Renal cortical epithelial cell (primary cell): ENCODE data around the gene GALNT9. TPM values are rescaled to one million over a fixed set of nuclear protein-coding genes. Genes with fewer than 3 reads are reported as not detected.

Experiments used
- DNase-seq: peaks from one replicate; pipeline ENCODE4 v3.0.0-alpha.2; 2011; ENCODE audit warnings: low read depth
- total RNA-seq: library from RNA; depleted of rRNA; stranded (reverse); fragments of >200 nt; gene quantifications from 2 replicates; pipeline ENCODE4 v1.2.3, GENCODE V29; 2014

Gene GALNT9
- total RNA-seq, 1 donor from 2014 or later: 4.2 TPM

DNA sequence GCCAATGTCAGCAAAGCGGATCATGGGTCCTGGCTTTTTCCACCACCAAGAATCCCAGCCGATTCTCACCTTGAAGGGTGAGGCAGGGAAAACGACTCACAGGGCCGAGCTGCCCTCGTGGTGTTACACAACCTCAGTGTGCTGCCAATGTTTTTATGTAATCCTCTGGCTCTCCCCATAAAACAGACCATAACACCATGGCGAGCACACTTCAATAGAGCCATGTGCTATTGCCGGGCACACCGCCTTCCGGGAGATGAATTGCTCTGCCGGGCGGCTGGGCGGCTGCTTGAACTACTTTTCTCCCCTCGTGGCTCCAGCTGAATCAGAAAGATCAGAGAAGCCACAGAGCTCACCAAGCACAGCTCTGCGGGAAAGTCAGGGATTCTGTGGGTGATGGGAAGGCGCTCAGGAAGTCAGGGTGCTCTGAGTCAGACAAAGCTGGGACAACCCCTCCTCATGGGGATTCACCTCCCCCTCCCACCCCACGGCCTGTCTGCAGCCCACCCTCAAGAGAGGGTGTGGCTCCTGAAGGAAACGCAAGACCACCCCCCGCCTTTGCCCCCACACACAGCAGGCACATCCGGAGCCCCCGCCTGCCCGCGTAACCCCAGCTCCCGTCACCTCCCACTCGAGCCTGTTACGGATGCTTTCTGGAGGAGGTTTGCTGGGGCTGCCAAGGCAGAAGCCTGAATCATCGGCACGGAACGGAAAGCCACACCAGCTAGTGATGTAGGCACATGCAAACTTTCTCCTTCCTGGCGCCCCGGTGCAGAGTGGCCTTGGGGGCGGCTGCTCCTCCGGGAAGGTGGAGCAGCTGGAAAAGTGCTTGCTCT, 1.8 kb downstream of the GALNT9 start:
- peak; percentile 86 for DNase-seq

DNA sequence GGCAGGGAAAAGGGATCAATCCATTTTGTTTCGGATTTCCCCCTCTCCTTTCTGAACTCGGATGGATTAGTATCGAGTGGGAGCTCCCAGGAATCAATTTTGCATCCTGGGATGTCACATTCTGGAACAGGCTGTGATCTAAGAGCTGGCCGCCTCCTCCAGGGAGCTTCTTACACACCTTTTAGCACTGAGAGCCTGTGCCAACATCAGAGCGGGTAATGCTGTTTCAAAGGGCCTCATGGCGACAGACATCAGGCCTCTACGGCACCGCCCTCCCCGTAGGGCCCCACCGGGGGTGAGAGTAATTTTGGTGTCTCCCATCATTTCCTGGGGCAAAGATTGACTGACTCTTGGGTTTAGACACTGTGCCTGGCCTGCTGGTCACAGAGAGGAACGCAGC, 2.7 kb downstream of the GALNT9 start:
- no peak for DNase-seq

DNA sequence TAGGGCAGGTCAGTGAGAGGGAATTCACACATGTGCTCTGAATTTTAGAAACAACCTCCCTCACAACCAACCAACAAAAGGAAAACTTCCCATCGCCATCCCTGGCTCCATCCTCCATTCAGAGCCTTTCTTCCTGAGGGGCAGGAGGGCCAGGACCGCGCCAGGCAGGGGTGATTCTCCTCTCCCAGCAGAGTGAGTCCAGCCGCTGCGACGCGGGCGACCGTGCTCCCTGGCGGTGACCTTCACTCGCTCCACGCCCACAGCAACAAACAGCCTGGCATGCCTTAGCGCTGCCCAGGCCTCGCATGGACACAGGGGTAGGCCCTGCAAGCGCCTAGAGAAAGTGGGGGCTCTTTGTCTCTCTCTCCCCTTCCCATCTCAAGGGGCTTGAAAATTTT, 3.7 kb downstream of the GALNT9 start:
- DNase-seq: no peak

DNA sequence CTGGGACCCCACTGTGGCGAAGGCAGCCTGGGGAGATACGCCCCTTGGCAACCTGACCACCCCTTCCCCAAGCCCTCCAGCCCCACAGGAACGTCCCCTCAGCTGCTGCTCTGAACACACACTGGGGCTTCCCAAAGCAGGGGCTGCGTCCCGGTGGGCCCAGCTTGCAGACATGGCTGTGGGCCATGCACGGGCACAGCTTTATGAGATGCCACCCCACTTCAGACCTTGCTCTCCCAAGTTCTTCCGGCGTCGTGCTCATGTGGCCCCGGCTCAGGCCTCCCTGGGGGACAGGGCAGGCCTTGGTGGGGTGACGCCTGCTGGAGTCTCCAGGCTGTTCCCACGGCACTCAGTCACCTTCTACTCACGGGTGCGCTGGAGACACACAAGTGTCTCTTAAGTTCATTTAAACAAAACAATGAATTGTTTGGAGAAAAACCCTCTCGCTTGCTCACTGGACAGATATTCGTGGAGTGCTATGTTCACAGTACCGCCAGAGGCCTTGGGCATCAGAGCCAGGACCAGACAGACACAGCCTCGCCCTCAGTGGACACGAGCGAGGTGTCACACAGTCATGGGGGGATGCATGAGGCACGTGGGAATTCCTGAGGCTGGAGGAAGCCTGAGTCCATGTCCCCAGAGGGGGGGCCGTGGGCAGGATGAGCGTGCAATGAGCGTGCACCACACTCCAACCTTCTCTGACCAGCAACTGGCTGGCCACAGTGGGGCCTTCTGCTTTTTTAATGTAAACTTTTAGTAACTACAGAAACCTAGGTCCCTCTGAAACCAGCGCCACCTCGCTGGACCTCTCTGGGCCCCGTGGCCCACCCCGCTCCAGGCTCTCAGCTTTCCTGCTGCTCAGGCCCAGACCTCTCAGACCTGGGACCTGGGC, 4.3 kb downstream of the GALNT9 start:
- no peak for DNase-seq

DNA sequence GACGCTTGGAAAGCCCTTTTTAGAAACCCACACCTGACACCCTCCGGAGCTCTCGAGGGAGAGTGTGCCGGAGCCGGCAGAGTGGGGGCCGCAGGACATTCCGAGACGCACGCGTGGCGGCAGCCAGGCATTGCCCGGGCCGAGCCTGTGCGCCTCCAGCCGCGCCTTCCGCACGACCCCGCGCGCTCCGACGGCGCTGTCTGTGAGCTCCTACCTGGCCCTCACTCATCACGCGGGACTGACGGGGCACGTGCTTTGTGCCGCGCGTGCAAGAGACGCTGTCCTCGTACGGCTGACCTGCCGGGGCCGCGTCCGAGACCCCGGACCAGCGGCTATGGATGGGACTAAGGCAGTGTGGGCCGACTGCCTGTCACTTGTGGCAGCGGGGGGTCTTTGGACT, 5.2 kb downstream of the GALNT9 start:
- DNase-seq: no peak

GRCh38 chr12:132323171-132324010, 6.0 kb downstream of the GALNT9 start:
- no peak for DNase-seq

DNA sequence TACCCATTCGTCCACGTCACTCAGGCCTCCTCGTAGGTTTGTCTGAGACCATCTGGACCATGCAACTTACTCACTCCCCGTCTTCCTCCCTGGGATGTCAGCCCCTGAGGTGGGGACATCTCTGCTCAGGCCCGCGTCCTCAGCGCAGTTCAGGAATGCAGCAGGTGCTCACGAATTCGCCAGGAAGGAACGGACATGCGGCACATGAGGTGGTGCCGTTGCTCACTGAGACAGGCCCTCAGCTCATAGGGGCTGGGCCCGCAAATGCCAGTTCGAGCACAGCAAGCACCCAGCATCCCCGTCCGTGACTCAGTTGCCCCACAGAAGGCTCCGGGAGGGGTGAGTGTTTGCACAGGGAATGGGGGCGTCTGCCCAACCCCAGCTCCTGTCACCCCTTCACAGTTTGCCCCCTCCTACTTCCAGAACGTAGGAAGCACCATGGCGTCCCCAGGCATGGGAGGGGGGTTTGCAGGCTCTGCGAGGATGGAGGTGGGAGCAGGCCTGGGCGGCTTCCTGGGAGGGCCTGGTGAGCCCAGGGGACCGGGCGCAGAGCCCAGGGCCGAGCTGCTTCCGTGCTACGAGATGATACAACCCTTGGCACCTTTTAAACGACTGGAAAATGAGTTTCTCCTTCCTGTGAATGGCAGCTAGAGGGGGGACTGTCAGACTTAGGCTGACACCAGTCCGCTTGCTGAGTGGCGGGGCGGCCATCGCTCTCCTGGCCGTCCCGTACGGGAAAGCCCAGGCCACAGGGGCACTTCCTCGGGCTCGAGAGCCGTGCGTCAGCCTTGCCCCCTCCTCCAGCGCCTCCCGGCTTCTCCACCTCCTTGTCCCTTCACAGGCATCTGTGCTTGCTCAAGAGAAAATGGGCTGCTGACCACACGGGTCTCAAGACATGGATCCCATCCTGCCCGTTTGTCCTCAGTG, 6.9 kb downstream of the GALNT9 start:
- no peak for DNase-seq

- no peak for DNase-seq
Measured at GRCh38 chr12:132321321-132322118, 7.9 kb downstream of the GALNT9 start.

DNA sequence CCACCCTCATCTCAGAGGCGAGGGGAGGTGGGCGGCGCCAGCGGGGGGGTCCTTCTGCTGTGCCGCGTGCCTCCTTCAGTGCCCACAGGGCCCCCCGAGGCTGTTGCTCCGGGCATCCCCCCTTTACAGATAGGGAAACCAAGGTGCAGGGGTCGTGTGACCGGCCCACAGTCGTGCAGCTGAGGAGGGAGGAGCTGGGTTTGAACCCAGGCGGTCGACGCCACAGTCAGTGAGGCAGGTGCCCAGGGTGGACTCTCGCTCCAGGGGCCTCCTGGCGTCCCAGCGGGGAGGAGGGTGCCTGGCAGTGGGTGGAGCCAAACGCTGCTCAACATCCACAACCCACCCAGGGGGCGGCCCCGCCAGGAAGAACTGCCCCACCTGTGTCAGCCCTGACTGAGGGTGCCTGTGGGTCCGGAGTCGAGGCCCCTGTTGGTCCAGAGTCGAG, 8.6 kb downstream of the GALNT9 start:
- DNase-seq: no peak

- no peak for DNase-seq
Measured at GRCh38 chr12:132319991-132320570, 9.3 kb downstream of the GALNT9 start.

- no peak for DNase-seq
Measured at GRCh38 chr12:132319359-132319950, 9.9 kb downstream of the GALNT9 start.

DNA sequence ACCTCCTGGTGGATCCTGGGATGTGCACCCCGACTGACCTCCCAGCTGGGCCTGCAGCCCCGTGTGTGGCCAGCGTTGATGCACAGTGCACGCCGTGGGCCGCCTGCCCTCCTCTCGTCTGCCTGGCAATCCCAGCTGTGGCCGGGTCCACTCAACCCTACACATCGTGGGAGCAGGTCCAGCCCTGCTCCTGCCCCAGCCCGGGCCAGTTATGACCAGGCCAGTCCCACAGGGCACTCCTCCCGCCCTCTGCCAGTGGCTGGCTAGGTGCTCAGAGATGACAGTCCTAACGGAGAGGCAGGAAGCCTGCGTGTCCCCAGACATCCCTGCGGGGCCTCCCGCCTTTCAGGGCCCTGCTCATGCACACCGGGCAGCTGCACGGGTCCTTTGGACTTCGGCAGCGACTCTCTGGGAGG, 10.8 kb downstream of the GALNT9 start:
- no peak for DNase-seq

GRCh38 chr12:132318135-132318534, 11.3 kb downstream of the GALNT9 start:
- no peak for DNase-seq

DNA sequence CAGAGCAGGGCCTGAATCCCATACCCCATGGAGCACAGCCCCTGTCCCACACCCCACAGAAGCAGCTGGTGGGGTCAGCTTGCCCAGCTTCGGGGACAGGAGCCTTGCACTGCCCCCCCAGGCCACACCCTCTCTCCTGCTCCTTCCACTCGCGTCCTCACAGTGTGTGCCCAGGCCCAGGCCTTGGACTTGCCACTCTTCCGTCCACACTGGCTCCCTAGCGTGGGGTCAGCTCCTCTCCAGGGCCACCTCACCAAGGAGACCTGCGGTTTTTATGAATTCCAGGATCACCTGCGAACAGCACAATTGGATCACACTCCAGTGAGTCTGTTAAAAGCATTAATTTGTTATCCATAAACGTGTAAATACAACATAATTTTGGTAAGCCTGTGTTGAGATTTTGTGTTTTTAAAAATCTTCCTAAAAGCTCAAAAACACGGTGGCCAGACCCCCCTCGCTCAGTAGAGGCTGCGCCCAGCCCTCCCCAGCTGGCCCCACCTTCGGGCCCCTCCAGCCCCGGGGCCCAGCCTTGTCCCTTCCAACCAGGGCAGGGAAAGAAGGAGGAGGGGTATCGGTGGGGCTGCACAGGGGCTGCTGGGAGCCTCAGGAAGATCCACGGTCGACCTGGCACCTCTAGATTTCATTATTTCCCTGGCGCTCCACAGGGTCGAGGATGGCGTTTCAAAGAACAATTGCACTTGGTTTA, 12.0 kb downstream of the GALNT9 start:
- no peak for DNase-seq

DNA sequence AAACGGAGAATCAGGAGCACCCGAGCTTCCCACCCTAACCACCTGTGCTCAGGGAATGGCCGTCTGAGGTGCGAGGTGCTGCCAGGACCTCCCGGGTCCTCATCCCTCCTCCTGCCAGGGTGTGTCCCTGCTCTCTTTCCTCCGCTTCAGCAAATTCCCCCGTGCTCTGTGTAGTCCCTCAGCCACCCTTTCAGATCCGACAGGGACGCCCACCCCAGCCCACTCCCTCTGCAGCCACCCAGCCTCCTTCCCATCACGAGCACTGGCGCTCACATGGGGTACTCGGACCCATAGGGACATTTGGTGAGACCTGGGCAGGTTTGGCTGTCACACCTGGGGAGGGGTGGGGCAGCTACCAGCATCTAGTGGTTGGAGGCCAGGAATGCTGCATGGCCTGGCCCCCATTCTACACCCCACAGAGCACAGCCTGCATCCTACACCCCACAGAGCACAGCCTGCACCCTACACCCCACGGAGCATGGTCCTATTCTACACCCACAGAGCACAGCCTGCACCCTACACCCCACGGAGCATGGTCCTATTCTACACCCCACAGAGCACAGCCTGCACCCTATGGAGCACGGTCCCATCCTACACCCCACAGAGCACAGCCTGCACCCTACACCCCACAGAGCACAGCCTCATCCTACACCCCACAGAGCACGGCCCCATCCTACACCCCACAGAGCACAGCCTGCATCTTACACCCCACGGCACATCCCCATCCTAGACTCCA, 12.7 kb downstream of the GALNT9 start:
- DNase-seq: no peak

DNA sequence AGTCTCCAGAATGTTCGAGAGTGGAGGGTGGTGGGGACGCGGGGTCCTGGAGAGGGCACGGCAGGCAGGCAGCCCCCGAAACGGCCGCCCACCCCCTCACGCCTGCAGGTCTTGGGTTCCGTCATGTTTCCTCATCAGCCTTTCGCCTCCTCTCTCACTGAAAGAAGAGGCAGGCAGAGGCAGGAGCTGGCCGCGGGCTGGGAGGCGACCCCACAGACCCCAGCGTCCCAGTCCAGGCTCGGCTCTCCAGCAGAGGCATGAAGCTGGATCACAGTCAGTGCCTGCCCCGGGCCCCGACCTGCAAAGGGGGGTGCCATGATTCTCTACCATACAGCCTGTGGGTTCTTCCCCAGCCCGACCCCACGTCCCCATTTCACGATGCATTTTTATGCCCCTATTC, 13.4 kb downstream of the GALNT9 start:
- DNase-seq: no peak

GRCh38 chr12:132315507-132315906, 13.9 kb downstream of the GALNT9 start:
- DNase-seq: no peak
